ENCODE results near the gene SLC6A19. TPM values are rescaled to one million over a fixed set of nuclear protein-coding genes. Genes with fewer than 3 reads are reported as not detected.

Gene SLC6A19
- total RNA-seq, result not detected

DNA sequence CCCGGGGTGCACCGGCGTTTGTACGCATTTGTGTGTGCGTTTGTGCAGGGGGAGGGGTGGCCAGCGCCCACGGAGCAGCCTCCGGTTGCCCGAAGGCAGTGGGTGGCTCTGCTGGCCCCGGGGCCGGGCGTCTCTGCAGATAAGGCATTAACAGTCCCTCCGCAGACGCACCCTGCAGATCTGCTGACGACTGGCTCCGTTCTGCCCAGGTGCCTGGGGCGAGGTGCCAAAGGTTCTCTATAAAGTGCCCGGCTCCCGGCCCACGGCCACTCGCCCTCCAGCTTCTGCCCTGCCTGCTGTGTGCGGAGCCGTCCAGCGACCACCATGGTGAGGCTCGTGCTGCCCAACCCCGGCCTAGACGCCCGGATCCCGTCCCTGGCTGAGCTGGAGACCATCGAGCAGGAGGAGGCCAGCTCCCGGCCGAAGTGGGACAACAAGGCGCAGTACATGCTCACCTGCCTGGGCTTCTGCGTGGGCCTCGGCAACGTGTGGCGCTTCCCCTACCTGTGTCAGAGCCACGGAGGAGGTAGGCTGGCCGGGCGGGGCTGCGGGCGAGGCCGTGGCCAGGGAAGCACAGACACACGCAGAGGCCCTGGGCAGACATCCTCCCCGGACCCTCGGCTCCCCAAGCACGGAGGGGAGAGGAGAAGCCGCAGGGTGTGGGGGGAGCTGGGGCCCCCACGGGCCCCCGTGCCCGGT, at the start of gene SLC6A19:
TSS of gene SLC6A19 (plus strand) at position 269 of the 699 bp plus-strand sequence. CDS start at position 325, 56 bp downstream.
- H3K4me3 ChIP-seq, result no peak within 1 kb of the TSS
- no peaks in the 10 kb centered on the region for H3K36me3 ChIP-seq
- DNase-seq (ENCODE audit: low spot score in 2 of 2), result no peak
- no peaks in the 10 kb centered on the region for H3K27me3 ChIP-seq
- intact Hi-C loops (cut with DNase I), result no loop called here
- no peaks in the 10 kb centered on the region for H3K4me1 ChIP-seq
- no peaks in the 10 kb centered on the region for H3K9me3 ChIP-seq
- H3K27ac ChIP-seq, result no peak within 1 kb of the TSS
- TF ChIP-seq, protein P1, sequence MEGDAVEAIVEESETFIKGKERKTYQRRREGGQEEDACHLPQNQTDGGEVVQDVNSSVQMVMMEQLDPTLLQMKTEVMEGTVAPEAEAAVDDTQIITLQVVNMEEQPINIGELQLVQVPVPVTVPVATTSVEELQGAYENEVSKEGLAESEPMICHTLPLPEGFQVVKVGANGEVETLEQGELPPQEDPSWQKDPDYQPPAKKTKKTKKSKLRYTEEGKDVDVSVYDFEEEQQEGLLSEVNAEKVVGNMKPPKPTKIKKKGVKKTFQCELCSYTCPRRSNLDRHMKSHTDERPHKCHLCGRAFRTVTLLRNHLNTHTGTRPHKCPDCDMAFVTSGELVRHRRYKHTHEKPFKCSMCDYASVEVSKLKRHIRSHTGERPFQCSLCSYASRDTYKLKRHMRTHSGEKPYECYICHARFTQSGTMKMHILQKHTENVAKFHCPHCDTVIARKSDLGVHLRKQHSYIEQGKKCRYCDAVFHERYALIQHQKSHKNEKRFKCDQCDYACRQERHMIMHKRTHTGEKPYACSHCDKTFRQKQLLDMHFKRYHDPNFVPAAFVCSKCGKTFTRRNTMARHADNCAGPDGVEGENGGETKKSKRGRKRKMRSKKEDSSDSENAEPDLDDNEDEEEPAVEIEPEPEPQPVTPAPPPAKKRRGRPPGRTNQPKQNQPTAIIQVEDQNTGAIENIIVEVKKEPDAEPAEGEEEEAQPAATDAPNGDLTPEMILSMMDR (IDR thresholded peaks at IDR 0.05), result no peak

DNA sequence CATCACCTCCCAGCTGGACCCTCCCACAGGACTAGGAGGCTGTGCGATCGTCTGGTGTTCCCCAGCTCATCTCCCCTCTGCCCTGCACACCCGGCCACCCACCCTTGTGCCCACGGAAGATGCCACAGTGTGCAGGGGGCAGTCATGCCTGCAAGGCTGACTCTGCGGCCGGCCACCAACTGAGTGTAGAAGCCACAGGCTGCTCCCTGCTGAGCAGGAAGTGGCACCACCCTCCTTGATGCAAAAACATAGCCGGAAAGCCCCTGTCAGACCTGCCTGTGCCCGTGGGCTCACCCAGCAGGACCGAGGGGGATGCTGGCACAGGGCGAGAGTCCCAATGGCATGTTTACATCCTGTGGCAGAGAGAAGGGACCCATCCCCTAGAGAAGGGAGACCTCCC, 49.2 kb upstream of the SLC6A19 start:
- TF ChIP-seq, protein P1 (IDR thresholded peaks at IDR 0.05), result no peak
- no peaks in the 10 kb centered on the region for H3K36me3 ChIP-seq
- DNase-seq (ENCODE audit: low spot score in 2 of 2), result no peak
- H3K9me3 ChIP-seq, result no peaks in the 10 kb centered on the region
- no peak overlapping the region for H3K4me3 ChIP-seq
- H3K27ac ChIP-seq, result no peak overlapping the region
- no peaks in the 10 kb centered on the region for H3K4me1 ChIP-seq
- intact Hi-C loops (cut with DNase I), result no loop called here
- H3K27me3 ChIP-seq, result peaks cover 8% of the 10 kb centered on the region

DNA sequence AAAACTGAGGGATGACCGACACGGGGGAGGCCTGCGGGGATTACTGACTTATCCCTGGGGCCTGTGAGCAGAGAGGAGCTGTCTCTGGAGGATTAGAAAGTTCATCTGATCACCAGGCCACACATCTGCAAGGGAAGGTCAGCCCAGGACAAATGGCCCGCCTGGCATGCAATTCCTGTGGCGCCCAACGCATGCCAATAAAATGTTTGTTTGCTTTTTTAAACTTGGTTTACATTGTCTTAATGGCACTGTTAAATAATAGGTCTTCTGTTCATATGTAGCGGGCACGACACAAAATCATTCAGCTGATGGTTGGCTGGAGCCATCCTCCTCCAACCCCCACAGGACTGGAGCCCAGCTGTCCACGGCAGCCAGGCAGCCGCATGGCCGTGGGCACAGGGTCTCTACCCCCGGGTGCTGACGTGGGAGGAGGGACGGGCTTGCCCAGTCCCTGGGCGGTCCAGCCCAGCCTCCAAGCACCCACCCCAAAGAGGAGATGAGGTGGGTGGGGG, 48.6 kb upstream of the SLC6A19 start:
- Histone ChIP-seq H3K9me3 (no peaks in the 10 kb centered on the region), H3K27ac (no peak overlapping the region)

DNA sequence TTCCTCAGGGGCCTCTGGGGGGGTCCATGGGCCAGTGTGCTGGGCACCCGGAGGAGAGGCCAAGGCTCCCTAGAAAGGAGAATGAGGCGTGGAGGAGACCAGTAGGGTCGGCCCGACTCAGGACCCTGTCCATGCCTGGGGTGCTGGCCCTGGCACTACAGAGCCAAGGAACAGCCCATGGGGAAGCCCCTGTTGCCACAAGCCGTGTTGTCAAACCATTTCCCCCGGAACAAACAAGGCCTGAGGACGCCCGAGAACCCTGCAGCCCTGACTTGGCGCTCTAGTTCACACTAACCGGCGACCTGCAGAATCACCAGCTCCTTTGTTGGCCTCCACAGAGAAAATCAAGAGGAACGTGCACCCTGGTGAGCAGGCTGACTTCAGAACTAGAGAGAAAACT, 48.0 kb upstream of the SLC6A19 start:
- H3K4me3 ChIP-seq, result no peak overlapping the region
- H3K27ac ChIP-seq, result no peak overlapping the region
- no peaks in the 10 kb centered on the region for H3K9me3 ChIP-seq
- DNase-seq (ENCODE audit: low spot score in 2 of 2), result no peak
- no peaks in the 10 kb centered on the region for H3K4me1 ChIP-seq
- H3K27me3 ChIP-seq, result peaks cover 8% of the 10 kb centered on the region
- intact Hi-C loops (cut with DNase I), result no loop called here
- TF ChIP-seq, protein P1 (IDR thresholded peaks at IDR 0.05), result no peak
- no peaks in the 10 kb centered on the region for H3K36me3 ChIP-seq

More for the DNA sequence above, 48.6 kb upstream of the SLC6A19 start:
- intact Hi-C loops (cut with DNase I), result no loop called here
- Histone ChIP-seq H3K4me3 (no peak overlapping the region), H3K4me1 (no peaks in the 10 kb centered on the region), H3K27me3 (peaks cover 8% of the 10 kb centered on the region), H3K36me3 (no peaks in the 10 kb centered on the region)
- no peak for DNase-seq (ENCODE audit: low spot score in 2 of 2)
- TF ChIP-seq, protein P1 (IDR thresholded peaks at IDR 0.05), result no peak

DNA sequence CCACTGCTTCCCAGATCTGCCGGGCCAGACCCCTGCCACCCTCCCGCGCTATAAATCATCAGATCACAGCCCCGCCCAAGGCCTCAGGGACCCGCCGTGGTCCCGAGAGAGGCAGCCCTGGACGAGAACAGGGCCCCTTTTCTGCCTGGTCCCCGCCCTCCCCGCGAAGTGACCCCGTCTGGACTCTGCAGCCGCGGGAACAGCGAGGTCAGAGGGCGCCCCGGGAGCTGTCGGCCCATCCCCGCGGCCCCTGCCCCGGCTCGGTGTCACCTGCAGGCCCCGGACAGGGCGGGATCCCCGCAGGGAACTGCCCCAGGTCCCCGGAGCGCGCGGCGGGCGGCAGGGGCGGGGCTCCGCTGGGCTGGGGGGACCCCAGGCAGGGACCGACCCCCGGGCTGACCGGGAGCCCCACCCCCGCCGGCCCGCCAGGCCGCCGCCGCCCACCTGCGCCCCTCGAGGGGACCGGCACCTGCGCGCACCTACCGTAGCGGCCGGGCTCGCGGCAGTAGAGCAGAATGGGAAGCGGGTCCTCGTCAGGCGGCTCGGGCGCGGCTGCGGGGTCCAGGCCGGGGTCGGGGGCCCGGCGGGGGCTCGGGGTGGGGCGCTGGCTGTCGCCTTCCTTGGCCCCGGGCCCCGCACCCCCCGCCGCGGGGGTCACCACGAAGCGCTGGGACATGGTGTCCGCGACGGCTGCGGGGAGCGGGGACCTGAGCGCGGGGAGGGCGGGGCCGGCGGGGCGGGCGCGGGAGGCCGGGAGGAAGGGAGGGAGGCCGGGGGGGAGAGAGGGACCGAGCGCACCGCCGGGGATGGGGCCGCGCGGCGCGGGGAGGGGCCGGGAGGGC, 46.0 kb upstream of the SLC6A19 start:
- Histone ChIP-seq H3K36me3 (no peaks in the 10 kb centered on the region), H3K27ac (no peak overlapping the region), H3K4me3 (peak overlapping the region; percentile 21 to 45), H3K9me3 (no peaks in the 10 kb centered on the region), H3K4me1 (no peaks in the 10 kb centered on the region), H3K27me3 (peaks cover 8% of the 10 kb centered on the region)
- TF ChIP-seq, protein P1 (IDR thresholded peaks at IDR 0.05), result no peak
- DNase-seq (ENCODE audit: low spot score in 2 of 2), result no peak
- intact Hi-C loops (cut with DNase I), result no loop called here

All from ascending aorta (tissue), 2 donors.